Jurkat, Clone E6-1 (cell line): ENCODE results near the gene ZNF554.
"Not testable (repeated sequence)": the region's sequence is repeated elsewhere in the genome, so short reads cannot be mapped to it uniquely, and the experiment has no call there.

Experiments
- DNase-seq: peaks from one replicate; pipeline ENCODE4 v3.0.0-alpha.2; 2011; ENCODE audit warnings: low read depth, low spot score
- H3K4me3 ChIP-seq: 2 replicates; pipeline ENCODE4 v1.5.1; 2011; ENCODE audit warnings: mild to moderate bottlenecking, low read length, control low read depth, moderate library complexity

ZNF554 gene

DNA sequence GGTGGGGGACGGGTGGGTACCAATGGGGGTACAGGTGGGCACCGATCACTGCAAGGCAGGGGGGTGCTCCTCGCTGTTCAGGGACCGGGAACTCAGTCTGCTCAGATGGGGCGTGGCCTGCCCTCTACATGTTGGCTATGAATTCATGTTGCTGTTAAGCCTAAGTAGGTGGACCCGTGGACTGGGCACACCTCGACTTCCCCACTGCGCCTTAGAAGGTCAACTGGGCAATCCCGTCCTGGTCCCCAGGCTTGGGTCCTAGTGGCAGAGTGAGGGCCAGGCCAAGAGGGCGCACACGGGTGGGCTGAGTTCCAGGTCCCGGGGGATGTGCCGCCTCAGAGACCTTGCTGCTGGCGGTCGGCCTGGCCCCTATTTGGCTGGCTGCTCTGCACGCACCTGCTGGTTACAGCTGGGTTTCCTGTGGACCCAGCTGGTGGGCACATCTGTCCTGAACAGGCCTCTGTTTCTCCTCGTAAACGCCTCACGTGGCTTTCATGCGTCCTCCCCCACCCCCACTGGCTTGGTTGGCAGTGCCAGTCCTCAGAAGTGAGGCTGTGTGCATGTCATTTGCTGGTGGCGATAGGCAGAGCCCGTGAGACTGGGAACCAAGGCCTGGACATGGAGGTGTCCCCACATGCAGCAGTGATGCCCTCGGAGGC is 13.5 kb upstream of the ZNF554 start:
- H3K4me3 ChIP-seq: no peak overlapping the region
- DNase-seq: no peak

DNA sequence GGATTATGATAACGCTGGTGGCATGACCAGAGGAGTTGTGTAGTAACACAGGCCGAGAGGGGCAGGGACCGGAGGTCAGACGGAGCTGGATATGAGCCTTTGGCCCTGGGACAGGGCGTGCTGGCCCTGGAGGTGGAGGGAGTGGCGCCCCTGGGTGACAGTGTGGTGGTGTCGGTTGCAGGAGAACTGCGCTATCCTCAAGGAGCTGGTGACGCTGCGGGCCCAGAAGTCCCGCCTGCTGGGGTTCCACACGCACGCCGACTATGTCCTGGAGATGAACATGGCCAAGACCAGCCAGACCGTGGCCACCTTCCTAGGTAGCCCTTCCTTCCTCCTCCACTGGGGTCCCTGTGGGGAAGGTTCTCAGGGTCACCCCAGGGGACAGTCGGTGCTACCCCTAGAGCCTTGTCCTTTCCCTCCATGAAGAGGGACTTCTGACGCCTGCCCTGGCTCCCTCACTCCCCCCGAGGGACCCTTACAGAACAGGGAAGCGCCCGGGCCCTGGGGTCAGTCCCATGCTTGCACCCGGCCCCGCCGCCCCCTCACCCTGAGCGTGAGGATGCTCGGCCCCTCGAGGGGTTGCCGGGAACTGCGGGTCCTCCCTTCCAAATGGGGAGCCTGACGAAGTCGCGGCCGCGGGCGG is 12.8 kb upstream of the ZNF554 start:
- DNase-seq: no peak
- H3K4me3 ChIP-seq: no peak overlapping the region

DNA sequence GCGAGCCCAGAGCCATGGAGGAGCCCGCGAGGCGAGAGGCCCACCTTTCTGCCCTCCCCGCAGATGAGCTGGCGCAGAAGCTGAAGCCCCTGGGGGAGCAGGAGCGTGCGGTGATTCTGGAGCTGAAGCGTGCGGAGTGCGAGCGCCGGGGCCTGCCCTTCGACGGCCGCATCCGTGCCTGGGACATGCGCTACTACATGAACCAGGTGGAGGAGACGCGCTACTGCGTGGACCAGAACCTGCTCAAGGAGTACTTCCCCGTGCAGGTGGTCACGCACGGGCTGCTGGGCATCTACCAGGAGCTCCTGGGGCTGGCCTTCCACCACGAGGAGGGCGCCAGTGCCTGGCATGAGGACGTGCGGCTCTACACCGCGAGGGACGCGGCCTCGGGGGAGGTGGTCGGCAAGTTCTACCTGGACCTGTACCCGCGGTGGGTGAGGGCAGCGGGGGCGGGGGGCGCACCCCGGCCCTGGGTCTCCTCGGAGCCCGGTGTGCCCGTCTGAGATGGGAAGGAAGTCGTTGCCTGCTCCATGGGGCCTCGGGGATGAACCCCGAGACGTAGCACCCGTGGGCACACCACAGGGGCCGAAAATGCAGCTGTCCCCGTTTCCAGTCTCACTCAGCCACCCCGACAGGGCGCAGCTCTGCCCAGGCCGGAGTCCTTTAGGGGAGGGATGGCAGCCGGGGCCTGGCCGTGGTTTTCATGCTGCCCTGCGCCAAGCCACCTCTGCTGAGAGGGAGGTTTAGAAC is 12.1 kb upstream of the ZNF554 start:
- no peak for DNase-seq

DNA sequence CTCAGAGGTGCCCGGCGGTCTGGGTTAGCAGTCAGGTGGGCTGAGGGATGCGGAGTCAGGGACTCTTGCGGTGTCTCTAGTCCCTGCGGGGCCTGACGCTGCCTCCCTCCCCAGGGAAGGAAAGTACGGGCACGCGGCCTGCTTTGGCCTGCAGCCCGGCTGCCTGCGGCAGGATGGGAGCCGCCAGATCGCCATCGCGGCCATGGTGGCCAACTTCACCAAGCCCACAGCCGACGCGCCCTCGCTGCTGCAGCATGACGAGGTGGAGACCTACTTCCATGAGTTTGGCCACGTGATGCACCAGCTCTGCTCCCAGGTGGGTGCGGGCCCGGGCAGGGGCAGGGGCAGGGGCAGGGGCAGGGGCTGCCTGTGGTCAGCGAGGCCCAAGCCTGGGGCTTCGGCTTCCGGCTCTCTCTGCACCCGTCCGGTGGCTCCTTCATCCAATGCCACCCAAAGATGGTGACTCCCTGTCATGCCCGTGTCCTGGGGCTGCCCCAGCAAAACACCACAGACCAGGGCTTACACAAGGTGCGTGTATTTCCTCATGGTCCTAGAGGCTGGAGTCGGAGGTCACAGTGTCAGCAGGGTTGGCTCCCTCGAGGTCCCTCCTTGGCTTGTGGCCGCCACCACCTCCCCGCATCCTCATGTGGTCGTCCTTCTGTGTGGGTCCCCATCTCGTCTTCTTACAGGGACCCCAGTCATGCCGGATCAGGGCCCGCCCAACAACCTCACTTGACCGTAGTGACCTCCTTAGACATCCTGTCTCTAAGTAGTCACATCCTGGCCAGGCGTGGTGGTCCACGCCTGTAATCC is 11.3 kb upstream of the ZNF554 start:
- H3K4me3 ChIP-seq: no peak overlapping the region
- no peak for DNase-seq

More for the DNA sequence above, 12.1 kb upstream of the ZNF554 start:
- no peak overlapping the region for H3K4me3 ChIP-seq

DNA sequence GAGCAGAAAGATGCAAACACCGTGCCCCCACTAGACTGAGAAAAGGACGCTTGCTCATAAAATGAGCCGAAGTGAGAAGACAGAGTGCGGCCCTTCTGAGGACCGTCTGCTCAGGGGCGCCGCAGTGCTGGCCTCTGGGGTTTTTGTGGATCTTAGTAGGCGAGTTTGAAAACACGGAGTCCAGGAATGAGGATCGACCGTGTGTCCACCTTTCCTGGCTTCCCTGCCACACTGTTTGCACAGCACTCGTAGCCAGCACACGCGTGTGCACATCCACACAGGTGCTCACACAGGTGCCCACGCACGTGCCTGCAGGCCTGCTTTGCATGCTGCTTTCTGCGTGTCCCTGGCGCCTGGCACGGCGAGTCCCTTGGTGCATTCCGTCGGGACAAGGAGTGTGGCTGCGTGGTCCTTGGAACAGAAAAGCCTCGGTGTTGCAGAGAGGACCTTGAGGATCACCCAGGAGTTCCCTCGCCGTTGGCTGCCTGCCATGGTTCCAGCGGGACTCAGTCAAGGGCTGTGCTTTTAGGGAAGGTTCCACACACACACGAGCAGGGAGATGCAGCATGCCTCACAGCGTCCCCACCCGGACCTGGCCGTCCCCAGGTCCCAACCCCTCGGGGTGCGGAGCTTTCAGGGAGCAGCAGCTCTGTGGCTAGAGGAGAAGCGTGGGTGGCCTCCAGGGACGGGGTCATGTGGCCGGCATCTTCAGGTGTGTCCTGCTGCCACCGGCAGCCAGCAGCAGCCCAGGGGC is 10.1 kb upstream of the ZNF554 start:
- no peak for DNase-seq

DNA sequence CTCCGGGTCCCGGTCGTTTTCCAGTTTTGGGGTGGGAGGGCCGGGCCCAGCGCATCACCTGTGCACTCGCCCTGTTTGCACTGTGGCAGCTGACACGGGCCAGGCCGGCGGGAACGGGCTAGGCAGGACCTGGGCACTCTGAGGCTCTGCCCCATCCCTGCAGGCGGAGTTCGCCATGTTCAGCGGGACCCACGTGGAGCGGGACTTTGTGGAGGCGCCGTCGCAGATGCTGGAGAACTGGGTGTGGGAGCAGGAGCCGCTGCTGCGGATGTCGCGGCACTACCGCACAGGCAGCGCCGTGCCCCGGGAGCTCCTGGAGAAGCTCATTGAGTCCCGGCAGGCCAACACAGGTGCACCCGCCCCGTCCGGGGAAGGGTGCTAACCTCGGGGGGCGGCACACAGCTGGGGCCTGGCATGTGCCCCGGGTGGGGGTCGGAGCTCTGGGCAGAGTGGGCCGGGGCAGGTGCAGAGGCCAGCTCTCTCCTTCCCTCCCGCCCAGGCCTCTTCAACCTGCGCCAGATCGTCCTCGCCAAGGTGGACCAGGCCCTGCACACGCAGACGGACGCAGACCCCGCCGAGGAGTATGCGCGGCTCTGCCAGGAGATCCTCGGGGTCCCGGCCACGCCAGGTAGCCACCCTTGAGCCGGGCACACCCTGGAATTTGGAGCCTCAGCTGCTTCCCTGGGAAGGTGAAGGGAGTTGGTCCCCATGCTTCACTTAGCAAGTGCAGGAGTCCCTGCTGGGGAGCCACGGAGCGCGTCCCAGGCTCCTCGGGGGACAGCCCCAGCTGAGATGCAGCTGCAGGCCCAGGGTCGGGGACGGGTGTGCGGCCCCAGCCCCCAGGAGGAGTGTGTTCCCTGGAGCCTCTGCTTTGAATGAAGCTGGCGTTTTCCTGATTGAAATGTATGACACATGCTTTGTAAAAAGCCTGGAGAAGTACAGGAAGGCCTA is 9.3 kb upstream of the ZNF554 start:
- DNase-seq: no peak
- H3K4me3 ChIP-seq: no peak overlapping the region

More for the DNA sequence above, 10.1 kb upstream of the ZNF554 start:
- H3K4me3 ChIP-seq: no peak overlapping the region

DNA sequence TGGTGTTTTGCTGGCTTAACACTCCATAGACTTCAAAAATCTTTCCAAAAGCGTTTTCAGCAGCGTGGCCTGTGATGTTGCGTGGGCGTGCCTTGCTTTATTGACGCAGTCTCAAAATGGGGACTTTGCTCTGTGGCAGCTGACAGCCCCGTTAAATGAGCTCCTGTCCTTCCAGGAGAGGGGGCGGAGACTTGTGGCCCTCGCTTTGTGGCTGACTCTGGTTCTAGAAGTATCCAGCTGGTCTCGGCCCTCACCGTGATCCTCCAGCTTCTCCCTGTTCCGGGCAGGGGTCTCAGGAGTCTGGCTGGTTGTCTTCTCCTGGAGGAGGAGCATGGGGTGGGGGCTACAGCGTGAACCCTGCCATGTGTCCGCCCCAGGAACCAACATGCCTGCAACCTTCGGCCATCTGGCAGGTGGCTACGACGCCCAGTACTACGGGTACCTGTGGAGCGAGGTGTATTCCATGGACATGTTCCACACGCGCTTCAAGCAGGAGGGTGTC is 8.4 kb upstream of the ZNF554 start:
- H3K4me3 ChIP-seq: no peak overlapping the region
- DNase-seq: no peak

DNA sequence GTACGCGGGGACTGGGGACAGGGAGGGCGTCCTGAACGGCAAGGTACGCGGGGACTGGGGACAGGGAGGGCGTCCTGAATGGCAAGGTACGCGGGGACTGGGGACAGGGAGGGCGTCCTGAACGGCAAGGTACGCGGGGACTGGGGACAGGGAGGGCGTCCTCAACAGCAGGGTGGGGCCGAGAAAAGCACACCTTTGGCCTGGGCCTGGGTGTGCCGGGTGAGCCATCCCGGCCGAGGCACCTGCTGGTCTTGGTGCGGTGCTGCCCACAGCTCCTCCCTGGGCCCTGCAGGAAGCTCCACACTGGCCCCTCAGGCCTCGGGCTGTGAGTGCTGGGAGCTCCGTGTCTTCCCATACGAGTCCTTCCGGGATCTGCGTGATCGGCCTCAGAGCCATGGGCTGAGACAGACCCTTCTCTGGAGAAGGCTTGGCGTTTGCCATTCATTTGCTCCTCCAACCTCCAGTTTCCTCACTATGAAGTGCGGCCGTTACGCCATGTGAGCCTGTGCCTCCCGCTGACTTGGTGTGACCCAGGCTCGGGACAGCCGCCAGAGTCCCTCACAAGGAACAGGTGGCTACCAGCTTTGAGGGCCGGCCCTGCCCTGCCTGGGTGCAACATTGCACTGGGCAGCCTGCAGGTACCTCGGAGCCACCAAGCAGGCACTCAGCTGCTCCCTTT is 7.8 kb upstream of the ZNF554 start:
- no peak for DNase-seq

DNA sequence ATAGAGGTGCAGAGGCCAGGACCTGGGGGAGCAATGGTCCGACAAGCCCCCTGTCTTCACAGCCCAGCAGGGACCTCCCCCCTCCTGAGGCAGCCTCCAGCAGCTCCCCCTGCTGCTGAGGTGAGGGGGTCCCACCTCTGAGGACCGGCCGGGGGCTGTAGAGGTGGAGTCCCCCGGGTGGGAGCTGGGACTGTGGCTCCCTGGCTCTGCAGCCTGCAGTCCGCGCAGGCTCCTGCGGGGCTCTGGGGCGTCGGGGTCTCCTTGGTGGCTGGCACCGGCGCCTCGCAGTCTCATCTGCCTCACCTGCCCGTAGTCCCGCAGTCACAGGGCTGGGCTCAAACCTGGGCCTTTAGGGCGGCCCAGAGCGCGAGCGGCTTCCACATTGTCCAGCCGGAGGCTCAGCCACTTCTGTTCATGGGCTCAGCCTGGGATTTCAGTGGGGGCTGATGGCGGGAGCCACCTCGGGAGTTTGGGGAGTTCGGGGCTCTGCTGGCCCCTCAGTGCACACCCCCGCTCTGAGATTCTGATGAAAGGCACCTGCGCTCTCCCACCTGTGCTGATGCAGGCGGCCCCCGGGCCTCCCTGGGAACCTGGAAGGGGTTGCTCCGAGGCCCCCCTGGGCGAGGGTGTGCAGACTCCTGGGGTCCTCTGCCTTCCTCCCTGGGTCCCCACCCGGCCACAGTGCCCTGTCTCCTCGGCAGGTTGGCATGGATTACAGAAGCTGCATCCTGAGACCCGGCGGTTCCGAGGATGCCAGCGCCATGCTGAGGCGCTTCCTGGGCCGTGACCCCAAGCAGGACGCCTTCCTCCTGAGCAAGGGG is 7.0 kb upstream of the ZNF554 start:
- no peak for DNase-seq

More for the DNA sequence above, 7.8 kb upstream of the ZNF554 start:
- H3K4me3 ChIP-seq: no peak overlapping the region

DNA sequence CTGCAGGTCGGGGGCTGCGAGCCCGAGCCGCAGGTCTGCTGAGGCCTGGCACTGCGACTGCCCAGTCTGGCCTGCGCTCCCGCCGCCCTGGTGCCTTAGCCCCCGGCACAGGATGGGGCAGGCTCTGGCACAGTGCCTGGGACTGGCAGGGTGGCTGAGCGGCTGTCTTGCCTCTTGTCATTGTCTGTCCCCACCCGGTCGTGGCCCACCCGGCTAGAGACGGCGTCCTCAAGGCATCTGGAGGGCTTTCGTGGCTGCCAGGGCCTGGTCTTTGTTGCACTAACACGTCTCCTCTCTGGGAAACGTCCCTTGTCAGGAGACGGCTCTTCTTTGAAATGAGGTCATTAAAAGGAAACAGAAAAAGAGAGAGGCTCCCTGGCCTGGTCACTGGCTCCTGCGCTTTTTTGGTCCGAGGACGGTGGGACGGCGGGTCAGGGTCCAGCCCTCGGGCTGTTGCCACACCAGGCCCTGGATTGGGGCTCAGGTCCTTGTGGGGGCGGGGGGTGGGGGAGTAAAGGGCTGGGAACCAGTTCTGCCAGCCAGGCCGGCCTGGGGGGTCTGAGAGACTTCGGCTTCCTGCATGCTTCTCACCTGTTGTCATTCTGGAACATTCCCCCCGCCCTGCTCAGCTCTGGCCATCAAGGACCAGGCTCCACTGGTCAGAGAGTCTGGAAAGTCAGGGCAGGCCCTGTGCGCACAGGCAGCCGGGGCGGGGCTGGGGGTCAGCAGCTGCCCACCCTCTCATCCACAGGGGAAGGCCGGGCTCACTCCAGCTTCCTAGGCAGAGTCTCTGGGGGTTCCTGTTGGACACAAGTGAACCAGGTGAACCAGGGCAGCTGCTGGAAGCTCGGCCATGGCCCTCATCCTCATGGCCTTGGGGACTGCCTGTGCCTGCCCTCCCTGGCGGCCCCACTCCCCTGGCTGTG is 6.2 kb upstream of the ZNF554 start:
- H3K4me3 ChIP-seq: no peak overlapping the region
- DNase-seq: no peak

More for the DNA sequence above, 7.0 kb upstream of the ZNF554 start:
- no peak overlapping the region for H3K4me3 ChIP-seq

DNA sequence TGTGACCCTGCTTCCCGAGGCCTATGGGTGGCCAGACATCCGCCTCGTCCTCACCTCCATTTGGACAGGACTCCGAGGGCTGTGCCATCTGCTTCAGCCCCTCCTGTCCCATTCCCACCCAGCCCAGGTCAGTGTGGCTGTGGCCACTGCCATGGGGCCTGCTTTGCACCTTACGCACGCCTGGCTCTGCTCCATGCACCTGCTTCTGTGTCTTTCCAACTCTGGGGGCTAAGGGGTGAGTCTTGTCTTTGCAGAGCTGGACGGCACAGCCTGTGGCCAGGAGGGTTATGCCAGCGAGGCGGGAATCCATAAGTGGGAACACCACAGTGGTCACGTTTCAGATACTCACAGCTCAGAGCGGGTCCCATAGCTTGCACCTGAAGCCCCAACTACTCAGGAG is 5.2 kb upstream of the ZNF554 start:
- no peak for DNase-seq
- no peak overlapping the region for H3K4me3 ChIP-seq

DNA sequence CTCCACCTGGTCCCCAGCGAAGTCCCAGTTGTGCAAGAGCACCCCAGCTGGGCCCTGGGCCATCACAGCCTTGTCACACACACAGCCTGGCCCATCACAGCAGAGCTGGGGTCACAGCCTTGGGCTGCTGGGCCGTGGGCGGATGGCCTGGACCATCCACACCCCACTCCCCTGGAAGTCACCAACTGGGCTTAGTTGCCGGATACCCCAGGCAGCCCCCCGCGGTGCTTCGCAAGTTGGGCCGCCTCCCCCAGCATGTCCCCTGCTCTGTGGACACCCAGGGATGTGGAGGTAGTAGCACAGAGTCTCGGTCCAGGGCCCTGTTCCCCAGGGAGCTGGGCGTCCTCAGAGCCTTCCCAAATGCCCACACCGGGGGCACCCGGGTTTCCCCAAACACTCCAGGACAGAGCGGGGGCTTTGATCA is 4.5 kb upstream of the ZNF554 start:
- no peak for DNase-seq
- H3K4me3 ChIP-seq: no peak overlapping the region

DNA sequence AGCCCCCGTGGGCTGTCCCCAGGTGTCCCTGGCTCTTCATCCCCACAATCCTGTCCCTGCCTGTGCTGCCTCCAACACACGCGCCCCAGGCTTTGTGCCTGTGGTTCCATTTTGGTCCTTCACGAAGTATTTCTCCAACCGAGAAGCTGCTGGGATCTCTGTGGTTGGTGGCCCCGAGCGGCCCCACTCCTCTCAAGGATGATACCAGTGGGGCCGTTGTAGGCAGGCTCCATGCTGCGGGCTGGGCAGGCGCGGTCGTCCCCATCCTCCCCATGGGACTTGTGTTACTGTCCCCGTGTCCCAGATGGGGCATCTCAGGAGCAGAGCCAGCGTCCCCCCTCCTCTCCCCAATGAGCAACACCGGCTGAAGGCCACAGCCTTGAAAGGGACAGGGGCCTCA is 3.7 kb upstream of the ZNF554 start:
- DNase-seq: no peak
- no peak overlapping the region for H3K4me3 ChIP-seq

DNA sequence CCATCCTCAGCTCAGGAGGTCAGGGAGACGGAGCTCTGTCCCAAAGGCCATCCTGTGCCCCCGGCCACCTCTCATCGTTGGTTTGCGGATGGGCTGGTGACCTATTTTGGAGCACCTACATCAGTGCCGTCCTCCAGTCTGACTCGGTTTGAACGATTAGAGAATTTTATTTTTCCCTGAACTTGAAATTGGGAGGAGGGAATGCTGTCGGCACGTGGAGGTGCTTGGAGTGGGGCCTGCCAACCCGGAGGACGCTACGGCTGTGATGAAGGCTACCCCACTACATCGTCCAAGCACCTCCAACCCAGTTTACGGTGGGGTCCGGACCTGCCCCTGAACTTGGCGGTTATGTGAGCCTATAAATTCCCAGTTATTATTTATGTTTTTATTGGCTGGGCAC is 3.0 kb upstream of the ZNF554 start:
- no peak for DNase-seq
- H3K4me3 ChIP-seq: no peak overlapping the region

DNA sequence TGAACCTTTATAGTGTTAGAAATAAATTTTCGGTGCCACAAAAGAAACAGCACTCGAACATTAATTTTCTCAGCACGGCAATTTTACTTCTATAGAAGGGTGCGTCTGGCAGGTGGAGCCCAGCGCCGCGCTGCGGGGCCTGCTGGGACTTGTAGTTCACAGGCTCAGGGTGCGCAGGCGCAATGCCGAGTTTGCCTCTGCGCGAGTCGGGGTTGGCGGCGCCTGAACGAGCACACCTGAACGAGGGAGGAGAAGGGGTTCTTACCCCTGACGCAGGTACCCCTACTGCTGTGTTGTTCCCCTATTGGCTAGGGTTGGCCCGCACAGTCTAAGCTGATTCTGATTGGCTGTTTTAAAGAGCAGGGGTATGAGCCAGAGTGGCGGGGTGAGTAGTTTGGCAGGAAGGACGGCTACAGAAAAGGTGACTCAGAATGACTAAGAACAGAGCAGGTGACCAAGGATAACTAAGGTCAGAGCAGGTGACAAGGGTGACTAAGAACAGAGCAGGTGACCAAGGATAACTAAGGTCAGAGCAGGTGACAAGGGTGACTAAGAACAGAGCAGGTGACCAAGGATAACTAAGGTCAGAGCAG is 2.3 kb upstream of the ZNF554 start:
- not testable (repeated sequence) for DNase-seq, H3K4me3 ChIP-seq
